Measurements from ENCODE around the gene ARF1. TPM values are rescaled to one million over a fixed set of nuclear protein-coding genes. Genes with fewer than 3 reads are reported as not detected.

ARF1 gene
- total and polyA plus RNA-seq, 2 of the 13 experiments (the other 11 are each of a cell fraction or from before 2014, with no cell fraction given): 186 to 327 TPM

GRCh38 chr1:228139931-228140723 is 57.6 kb downstream of the ARF1 start, which contains the start of gene GUK1 (continued):
- TF ChIP-seq MEF2D (CRISPR knock-in tag; IDR thresholded peaks at IDR 0.05): peak; percentile 60
- no peak for TF ChIP-seq ARNT (IDR thresholded peaks at IDR 0.05)
- TF ChIP-seq HIVEP1 (CRISPR knock-in tag; IDR thresholded peaks at IDR 0.05): peak; percentile 11; the same call in 1 of the 2 replicates
- peak; percentile 90 for TF ChIP-seq POGZ (CRISPR knock-in tag; IDR thresholded peaks at IDR 0.05)
- peak; percentile 23; the same call in 1 of the 2 replicates for TF ChIP-seq ZNF609 (CRISPR knock-in tag; IDR thresholded peaks at IDR 0.05; ENCODE audit: borderline replicate concordance)
- TF ChIP-seq XRCC5 (optimal IDR thresholded peaks at IDR 0.05; ENCODE audit: low read length): peak; percentile 39
- no peak for TF ChIP-seq ELK4 (CRISPR knock-in tag; IDR thresholded peaks at IDR 0.05; ENCODE audit: borderline replicate concordance)
- TF ChIP-seq HCFC1 (IDR thresholded peaks at IDR 0.05; ENCODE audit: low read depth, low read length): peak; percentile 54
- TF ChIP-seq ZNF550 (CRISPR knock-in tag; IDR thresholded peaks at IDR 0.05; ENCODE audit: borderline replicate concordance): no peak
- no peak for TF ChIP-seq ZNF318 (CRISPR knock-in tag; IDR thresholded peaks at IDR 0.05)
- no peak for TF ChIP-seq ZBTB33 (CRISPR knock-in tag; IDR thresholded peaks at IDR 0.05)
- TF ChIP-seq ZNF30 (CRISPR knock-in tag; IDR thresholded peaks at IDR 0.05): no peak
